Right ventricle myocardium inferior (tissue), 1 donor: ENCODE measurements around the gene ECHDC1. TPM values are rescaled to one million over a fixed set of nuclear protein-coding genes. Genes with fewer than 3 reads are reported as not detected.
"Not testable (repeated sequence)": the region's sequence is repeated elsewhere in the genome, so short reads cannot be mapped to it uniquely, and the experiment has no call there.

Source experiments
- ATAC-seq: fragments of 200-7000 bp; cut with Tn5 transposase; one replicate; pipeline ENCODE4 v1.9.1; 2020; ENCODE audit warnings: mild to moderate bottlenecking, moderate library complexity
- DNase-seq: peaks from one replicate; pipeline ENCODE4 v3.0.0; 2021; ENCODE audit errors: missing footprints
- intact Hi-C: fragments of 100-400 bp; cut with DNase I; formaldehyde crosslinking; loops from one replicate; pipeline ENCODE4 v1.11.0; 2022
- total RNA-seq: library from RNA; stranded (reverse); fragmentation: NEBNext Ultra II Directional; extraction: Animal tissue kit (Norgen Biotek cat#: 25700); gene quantifications from one replicate; pipeline ENCODE4 v1.2.1, GENCODE V29; 2021
- donor health status: DM: no; HTN: yes; CAD: no; lungs with severe emphysema.

The ECHDC1 gene
- total RNA-seq, 1 donor from 2014 or later: 42.7 TPM

GRCh38 chr6:127345521-127345920 lies 2.1 kb upstream of the ECHDC1 start:
- ATAC-seq: no peak
- intact Hi-C loops: no loop called here
- DNase-seq: no peak

DNA sequence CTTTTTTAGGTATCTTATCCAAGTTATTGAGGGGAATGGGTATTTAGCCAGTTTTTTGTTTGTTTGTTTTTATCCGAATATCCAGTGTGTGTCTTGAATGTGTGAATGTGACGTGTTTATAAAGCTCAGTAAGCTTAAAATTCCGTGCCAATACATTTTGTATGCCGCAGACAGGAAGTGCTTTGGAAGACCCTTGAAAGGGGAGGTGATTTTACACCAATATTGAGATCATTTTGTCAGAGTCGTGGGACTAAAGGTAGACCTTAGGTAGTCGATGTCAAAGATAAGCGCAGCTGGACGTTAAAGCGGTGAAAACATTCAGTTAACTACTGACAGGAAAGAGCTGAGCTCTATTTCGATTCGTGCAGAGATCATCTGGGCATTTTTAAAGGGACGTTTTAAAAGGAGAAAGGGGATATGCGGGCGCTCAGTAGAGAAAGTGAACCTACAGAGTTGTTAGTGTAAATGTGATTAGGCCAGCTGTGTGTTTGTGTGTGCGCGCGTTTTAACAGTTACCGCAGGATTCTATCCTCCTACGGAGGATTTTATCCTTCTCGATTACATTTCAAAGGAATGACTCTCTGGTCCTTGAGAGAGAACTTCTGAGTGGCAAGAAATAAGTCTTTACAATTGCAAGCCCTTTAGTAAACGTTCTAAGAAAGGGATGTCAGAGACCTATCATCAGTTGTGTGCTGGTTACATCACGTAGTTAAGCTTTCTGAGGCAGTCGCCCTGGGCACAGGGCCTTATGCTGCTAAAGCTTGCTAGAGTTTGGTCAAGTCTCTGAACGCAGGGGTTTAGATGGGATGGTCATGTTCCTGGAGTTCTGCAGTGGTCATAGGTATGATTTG lies 625 bp upstream of the ECHDC1 start:
- no peak for DNase-seq
- ATAC-seq: no peak
- intact Hi-C loops: loop anchor here (2.0 kb wide), 1 partner anchor 75 kb away; no protein-coding TSS in a partner anchor

GRCh38 chr6:127342296-127342945 lies 988 bp downstream of the ECHDC1 start:
- DNase-seq (no peak), ATAC-seq (no peak)
- intact Hi-C loops: loop anchor here (2.0 kb wide), 1 partner anchor 74 kb away; no protein-coding TSS in a partner anchor

GRCh38 chr6:127341471-127342202 lies 1.8 kb downstream of the ECHDC1 start:
- DNase-seq (no peak), ATAC-seq (no peak)
- intact Hi-C loops: loop anchor here (2.0 kb wide), 1 partner anchor 73 kb away; no protein-coding TSS in a partner anchor

- ATAC-seq (no peak), DNase-seq (no peak)
- intact Hi-C loops: no loop called here
Measured at GRCh38 chr6:127340171-127340570, 3.2 kb downstream of the ECHDC1 start.

DNA sequence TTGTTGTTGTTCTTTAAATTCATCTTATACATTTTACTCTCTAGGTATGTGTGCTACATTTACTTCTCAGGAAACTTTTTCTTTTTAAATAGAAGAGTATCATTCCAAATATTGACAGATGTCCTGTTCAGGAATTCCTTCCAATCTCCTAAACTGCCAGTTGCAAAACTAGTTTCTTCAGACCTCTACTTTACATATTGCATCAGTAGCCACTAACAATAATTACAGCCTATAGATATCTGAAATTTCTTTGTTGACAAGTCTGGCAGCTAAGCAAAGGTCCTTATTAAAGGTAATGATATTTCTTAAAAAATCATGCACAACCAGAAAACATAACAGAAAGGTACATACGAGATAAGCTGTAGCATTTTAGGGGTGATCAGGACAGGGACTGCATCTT lies 4.5 kb downstream of the ECHDC1 start:
- ATAC-seq (no peak), DNase-seq (no peak)
- intact Hi-C loops: no loop called here

GRCh38 chr6:127332383-127332961 lies 10.9 kb downstream of the ECHDC1 start:
- DNase-seq (no peak), ATAC-seq (no peak)
- intact Hi-C loops: no loop called here

- ATAC-seq, intact Hi-C loops, DNase-seq: not testable (repeated sequence)
Measured at GRCh38 chr6:127331256-127331655, 12.2 kb downstream of the ECHDC1 start.

DNA sequence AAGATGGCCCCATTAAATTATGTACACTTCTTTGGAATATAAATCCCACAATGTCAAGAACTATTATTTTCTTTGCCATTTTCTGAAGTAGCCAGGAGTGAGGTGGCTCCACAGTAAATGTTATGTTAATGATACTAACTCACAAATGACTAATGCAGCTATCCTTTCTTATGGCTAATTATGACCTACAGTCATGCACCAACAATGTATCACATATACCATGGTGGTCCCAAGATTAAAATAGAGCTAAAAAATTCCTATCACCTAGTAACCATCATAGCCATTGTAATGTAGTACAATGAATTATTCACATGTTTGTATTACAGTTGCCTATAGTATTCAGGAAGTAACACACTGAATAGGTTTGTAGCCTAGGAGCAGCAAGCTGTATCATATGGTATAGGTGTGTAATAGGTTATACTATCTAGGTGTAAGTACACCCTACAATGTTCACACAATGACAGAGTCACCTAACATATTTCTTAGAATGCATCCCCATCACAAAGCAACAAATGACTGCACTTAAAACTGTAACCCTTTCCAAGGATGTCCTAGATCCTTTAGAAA lies 15.3 kb downstream of the ECHDC1 start:
- ATAC-seq: no peak
- DNase-seq: no peak
- intact Hi-C loops: no loop called here

DNA sequence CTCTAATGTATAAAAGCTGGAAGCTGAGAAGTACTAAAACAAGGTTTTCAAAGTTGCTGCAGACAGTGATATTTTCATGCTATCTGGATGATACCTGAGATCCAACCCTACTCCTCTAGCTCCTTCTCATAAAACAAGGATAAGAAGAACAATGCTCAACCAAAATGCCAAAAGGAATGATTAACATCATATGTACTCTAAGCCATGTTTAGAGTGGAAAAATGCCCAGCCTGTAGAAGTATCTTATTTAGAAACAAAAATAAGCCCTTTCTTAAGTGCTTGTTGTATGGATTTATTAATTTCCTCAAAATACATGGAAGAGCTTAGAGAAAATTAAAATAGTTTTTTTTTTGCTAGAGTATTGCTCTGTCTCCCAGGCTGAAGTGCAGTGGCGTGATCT lies 23.7 kb downstream of the ECHDC1 start:
- intact Hi-C loops: no loop called here
- DNase-seq: no peak
- ATAC-seq: no peak

GRCh38 chr6:127317388-127318128 lies 25.9 kb downstream of the ECHDC1 start:
- DNase-seq: no peak
- no peak for ATAC-seq
- intact Hi-C loops: no loop called here

DNA sequence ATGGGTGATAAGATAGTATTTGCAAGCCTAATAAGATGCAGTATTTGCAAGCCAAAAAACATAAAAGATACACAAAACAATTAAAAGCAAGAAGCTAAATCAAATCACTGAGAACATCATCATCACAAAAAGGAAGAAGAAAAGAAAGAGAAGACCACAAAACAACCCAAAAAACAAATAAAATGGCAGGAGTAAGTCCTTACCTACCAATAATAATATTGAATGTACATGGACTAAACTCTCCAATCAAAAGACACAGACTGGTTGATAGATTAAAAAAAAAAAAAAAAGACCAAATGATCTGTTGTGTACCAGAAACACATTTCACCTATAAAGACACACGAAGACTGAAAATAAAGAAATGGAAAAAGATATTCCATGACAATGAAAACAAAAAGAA lies 37.7 kb downstream of the ECHDC1 start:
- ATAC-seq: no peak
- no peak for DNase-seq
- intact Hi-C loops: loop anchor here (10.0 kb wide), 1 partner anchor 229 kb away; no protein-coding TSS in a partner anchor

GRCh38 chr6:127303917-127304316 lies 39.5 kb downstream of the ECHDC1 start:
- ATAC-seq (no peak), DNase-seq (no peak)
- intact Hi-C loops: loop anchor here (10.0 kb wide), 1 partner anchor 231 kb away; no protein-coding TSS in a partner anchor

- ATAC-seq (peak; percentile 46), DNase-seq (no peak)
- intact Hi-C loops: loop anchor here (10.0 kb wide), 1 partner anchor 232 kb away; no protein-coding TSS in a partner anchor
Measured at GRCh38 chr6:127302728-127303660, 40.4 kb downstream of the ECHDC1 start.

GRCh38 chr6:127301199-127301700 lies 42.2 kb downstream of the ECHDC1 start:
- intact Hi-C loops: loop anchor here (10.0 kb wide), 1 partner anchor 234 kb away; no protein-coding TSS in a partner anchor
- DNase-seq: no peak
- no peak for ATAC-seq

DNA sequence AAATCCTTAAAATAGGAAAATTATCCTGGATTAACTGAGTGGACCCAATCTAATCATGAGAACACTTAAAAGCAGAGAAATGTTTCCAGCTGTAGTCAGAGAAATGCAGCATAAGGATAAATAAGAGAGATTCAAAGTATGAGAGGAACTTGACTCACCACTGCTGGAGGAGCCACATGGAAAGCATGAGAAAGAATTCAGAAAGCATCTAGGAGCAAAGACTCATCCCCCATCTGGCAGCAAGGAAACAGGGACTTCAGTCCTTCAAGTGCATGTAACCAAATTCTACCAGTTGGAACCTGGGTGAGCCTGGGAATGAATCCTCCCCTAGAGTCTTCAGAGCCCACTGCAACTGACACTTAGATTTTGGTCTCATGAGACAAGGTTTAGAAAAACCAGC lies 43.0 kb downstream of the ECHDC1 start:
- ATAC-seq (no peak), DNase-seq (no peak)
- intact Hi-C loops: loop anchor here (10.0 kb wide), 1 partner anchor 234 kb away; no protein-coding TSS in a partner anchor
